ENCODE measurements around the gene TRPC4AP. TPM values are rescaled to one million over a fixed set of nuclear protein-coding genes. Genes with fewer than 3 reads are reported as not detected.

The TRPC4AP gene
- 100 to 1,000 TPM in 1 of 4 donors, 10 to 100 TPM in 3; 62.7 to 101 (median 80.8) TPM for total RNA-seq

GRCh38 chr20:35092524-35093266 is at the start of gene TRPC4AP:
Gene TRPC4AP, minus strand, starts transcription at chr20:35092807. Its CDS starts 26 bp downstream, at chr20:35092781.
- H3K9me3 ChIP-seq = no peaks in the 10 kb centered on the region
- H3K4me1 ChIP-seq = peaks cover 0 to 41% (median 0%) of the 10 kb centered on the region in 4 donors
- no peaks in the 10 kb centered on the region for H3K27me3 ChIP-seq
- peak; percentile 68 to 83 for TF ChIP-seq POLR2A (IDR thresholded peaks at IDR 0.05)
- TF ChIP-seq CTCF (IDR thresholded peaks at IDR 0.05) = peak; percentile 97 to 99 (median 99)
- peak; percentile 83 to 94 (median 93) for DNase-seq
- H3K36me3 ChIP-seq = no peaks in the 10 kb centered on the region
- peak within 1 kb of the TSS; percentile 86 to 99 (median 91) for H3K4me3 ChIP-seq
- peak within 1 kb of the TSS; percentile 90 to 96 (median 92) for H3K27ac ChIP-seq

GRCh38 chr20:35135867-35136586 is 43.4 kb upstream of the TRPC4AP start:
- peaks cover 0 to 92% (median 0%) of the 10 kb centered on the region in 3 donors for H3K36me3 ChIP-seq
- H3K9me3 ChIP-seq = no peaks in the 10 kb centered on the region
- no peak for DNase-seq
- TF ChIP-seq POLR2A (IDR thresholded peaks at IDR 0.05) (no peak), CTCF (IDR thresholded peaks at IDR 0.05) (no peak)
- H3K4me1 ChIP-seq = no peaks in the 10 kb centered on the region
- H3K4me3 ChIP-seq = no peak overlapping the region
- peak overlapping the region in 1 of 4 donors; percentile 2 for H3K27ac ChIP-seq
- no peaks in the 10 kb centered on the region for H3K27me3 ChIP-seq

- DNase-seq = no peak
- Histone ChIP-seq H3K4me1 (no peaks in the 10 kb centered on the region), H3K27ac (no peak overlapping the region), H3K9me3 (no peaks in the 10 kb centered on the region), H3K27me3 (no peaks in the 10 kb centered on the region), H3K36me3 (peaks cover 0 to 94% (median 0%) of the 10 kb centered on the region in 3 donors), H3K4me3 (no peak overlapping the region)
- TF ChIP-seq CTCF (IDR thresholded peaks at IDR 0.05) (no peak), POLR2A (IDR thresholded peaks at IDR 0.05) (no peak)
These were observed 42.3 kb upstream of the TRPC4AP start for GRCh38 chr20:35134880-35135279.

GRCh38 chr20:35134472-35134871 is 41.9 kb upstream of the TRPC4AP start:
- TF ChIP-seq CTCF (IDR thresholded peaks at IDR 0.05) = no peak
- no peak for TF ChIP-seq POLR2A (IDR thresholded peaks at IDR 0.05)
- no peak for DNase-seq
- peaks cover 0 to 95% (median 0%) of the 10 kb centered on the region in 3 donors for H3K36me3 ChIP-seq

GRCh38 chr20:35133735-35134134 is 41.1 kb upstream of the TRPC4AP start:
- Histone ChIP-seq H3K27ac (no peak overlapping the region), H3K27me3 (no peaks in the 10 kb centered on the region), H3K9me3 (no peaks in the 10 kb centered on the region), H3K4me1 (no peaks in the 10 kb centered on the region), H3K4me3 (no peak overlapping the region), H3K36me3 (peaks cover 0 to 93% (median 0%) of the 10 kb centered on the region in 3 donors)
- DNase-seq = no peak
- TF ChIP-seq CTCF (IDR thresholded peaks at IDR 0.05) (no peak), POLR2A (IDR thresholded peaks at IDR 0.05) (no peak)

More at GRCh38 chr20:35134472-35134871, 41.9 kb upstream of the TRPC4AP start:
- H3K27me3 ChIP-seq = no peaks in the 10 kb centered on the region
- no peak overlapping the region for H3K4me3 ChIP-seq
- H3K4me1 ChIP-seq = no peaks in the 10 kb centered on the region
- H3K9me3 ChIP-seq = no peaks in the 10 kb centered on the region
- no peak overlapping the region for H3K27ac ChIP-seq
